ENCODE data around the gene ELAVL1. TPM values are rescaled to one million over a fixed set of nuclear protein-coding genes. Genes with fewer than 3 reads are reported as not detected.

Gene ELAVL1
- total RNA-seq: 112 to 119 TPM (median 116 TPM) in 3 replicates

- no peaks in the 10 kb centered on the region for H3K9me3 Mint-ChIP-seq
- TF ChIP-seq CTCF (IDR thresholded peaks at IDR 0.05; ENCODE audit: unreplicated experiment): no peak
- no peaks in the 10 kb centered on the region for H3K27me3 Mint-ChIP-seq (ENCODE audit: low read depth)
- DNase-seq (ENCODE audit: low spot score in 2 of 2, unreplicated experiment in 2 of 2): peak; percentile 91 to 95
- peak within 1 kb of the TSS; percentile 99 for H3K27ac Mint-ChIP-seq
- peak within 1 kb of the TSS; percentile 99 for H3K4me3 Mint-ChIP-seq
- peaks cover 32% of the 10 kb centered on the region for H3K4me1 Mint-ChIP-seq
- no peaks in the 10 kb centered on the region for H3K36me3 Mint-ChIP-seq
These were observed at the start of gene ELAVL1 for GRCh38 chr19:8005534-8006256. Gene ELAVL1, minus strand, starts transcription at chr19:8005641. Its CDS starts 13,826 bp downstream, at chr19:7991815.

GRCh38 chr19:8054169-8054568 lies 48.7 kb upstream of the ELAVL1 start:
- no peak for DNase-seq (ENCODE audit: low spot score in 2 of 2, unreplicated experiment in 2 of 2)

GRCh38 chr19:8052464-8052859 lies 47.0 kb upstream of the ELAVL1 start, which contains the start of gene CCL25:
Gene CCL25, plus strand, starts transcription at chr19:8052760. Its CDS starts 290 bp downstream, at chr19:8053050.
- no peak within 1 kb of the TSS for H3K27ac Mint-ChIP-seq

More at GRCh38 chr19:8054169-8054568, 48.7 kb upstream of the ELAVL1 start:
- Mint-ChIP-seq H3K36me3 (no peaks in the 10 kb centered on the region), H3K27ac (no peak overlapping the region), H3K4me1 (no peaks in the 10 kb centered on the region), H3K9me3 (no peaks in the 10 kb centered on the region), H3K4me3 (no peak overlapping the region), H3K27me3 (ENCODE audit: low read depth) (peaks cover 7% of the 10 kb centered on the region)
- TF ChIP-seq CTCF (IDR thresholded peaks at IDR 0.05; ENCODE audit: unreplicated experiment): no peak

GRCh38 chr19:8050274-8051096 lies 45.0 kb upstream of the ELAVL1 start:
- H3K9me3 Mint-ChIP-seq: no peaks in the 10 kb centered on the region
- DNase-seq (ENCODE audit: low spot score in 2 of 2, unreplicated experiment in 2 of 2): peak; percentile 69 to 87
- no peak for TF ChIP-seq CTCF (IDR thresholded peaks at IDR 0.05; ENCODE audit: unreplicated experiment)
- no peaks in the 10 kb centered on the region for H3K4me1 Mint-ChIP-seq
- H3K36me3 Mint-ChIP-seq: no peaks in the 10 kb centered on the region
- peak overlapping the region; percentile 43 for H3K4me3 Mint-ChIP-seq
- peaks cover 13% of the 10 kb centered on the region for H3K27me3 Mint-ChIP-seq (ENCODE audit: low read depth)
- H3K27ac Mint-ChIP-seq: no peak overlapping the region

More at GRCh38 chr19:8052464-8052859, 47.0 kb upstream of the ELAVL1 start, which contains the start of gene CCL25:
- H3K4me1 Mint-ChIP-seq: no peaks in the 10 kb centered on the region
- no peak for TF ChIP-seq CTCF (IDR thresholded peaks at IDR 0.05; ENCODE audit: unreplicated experiment)
- H3K27me3 Mint-ChIP-seq (ENCODE audit: low read depth): peaks cover 13% of the 10 kb centered on the region
- H3K9me3 Mint-ChIP-seq: no peaks in the 10 kb centered on the region
- no peaks in the 10 kb centered on the region for H3K36me3 Mint-ChIP-seq
- H3K4me3 Mint-ChIP-seq: no peak within 1 kb of the TSS
- DNase-seq (ENCODE audit: low spot score in 2 of 2, unreplicated experiment in 2 of 2): no peak

- Mint-ChIP-seq H3K4me3 (no peak overlapping the region), H3K9me3 (no peaks in the 10 kb centered on the region), H3K27me3 (ENCODE audit: low read depth) (peaks cover 13% of the 10 kb centered on the region), H3K4me1 (no peaks in the 10 kb centered on the region), H3K36me3 (no peaks in the 10 kb centered on the region), H3K27ac (no peak overlapping the region)
- no peak for DNase-seq (ENCODE audit: low spot score in 2 of 2, unreplicated experiment in 2 of 2)
- no peak for TF ChIP-seq CTCF (IDR thresholded peaks at IDR 0.05; ENCODE audit: unreplicated experiment)
These were observed 41.2 kb upstream of the ELAVL1 start for GRCh38 chr19:8046569-8047165.
